Activated T-helper 1 cell treated with anti-CD3 and anti-CD28 coated beads, Interleukin-12 subunit alpha, Interleukin-12 subunit beta, Interleukin-2, Interleukin-4 antibody, amounts not matched to agents 30 ng/mL and 10 ng/mL and 1 ng/mL, durations not matched to agents 14 hours and 24 hours and 36 hours (primary cell): ENCODE measurements around the gene LRRN4CL. TPM values are rescaled to one million over a fixed set of nuclear protein-coding genes. Genes with fewer than 3 reads are reported as not detected.
"Not testable (repeated sequence)": the region's sequence is repeated elsewhere in the genome, so short reads cannot be mapped to it uniquely, and the experiment has no call there.

Experiments used
- DNase-seq: peaks from one replicate; pipeline ENCODE4 v3.0.0; 2021; ENCODE audit warnings: low spot score
- H3K27ac Mint-ChIP-seq: one replicate; pipeline ENCODE4 v1.8.0; 2021; ENCODE audit warnings: mild to moderate bottlenecking, mixed read lengths
- H3K27me3 Mint-ChIP-seq: one replicate; pipeline ENCODE4 v1.8.0; 2022; ENCODE audit warnings: mild to moderate bottlenecking, moderate library complexity, mixed read lengths; ENCODE audit not compliant: insufficient read depth
- H3K36me3 Mint-ChIP-seq: one replicate; pipeline ENCODE4 v1.8.0; 2021; ENCODE audit warnings: low read depth, mixed read lengths
- H3K4me1 Mint-ChIP-seq: one replicate; pipeline ENCODE4 v1.8.0; 2021; ENCODE audit warnings: low read depth, mixed read lengths
- H3K4me3 Mint-ChIP-seq: one replicate; pipeline ENCODE4 v1.8.0; 2021; ENCODE audit warnings: mild to moderate bottlenecking, moderate library complexity, mixed read lengths
- H3K9me3 Mint-ChIP-seq: one replicate; pipeline ENCODE4 v1.8.0; 2021; ENCODE audit warnings: mixed read lengths
- intact Hi-C: fragments of 100-400 bp; cut with micrococcal nuclease; formaldehyde crosslinking; loops from one replicate; pipeline ENCODE4 v1.15.1; 2024
- total RNA-seq: library from RNA; stranded (reverse); gene quantifications from 2 replicates; pipeline ENCODE4 v1.2.3, GENCODE V29; 2022

LRRN4CL gene
- 0.17 and 0.26 TPM in 2 replicates for total RNA-seq

DNA sequence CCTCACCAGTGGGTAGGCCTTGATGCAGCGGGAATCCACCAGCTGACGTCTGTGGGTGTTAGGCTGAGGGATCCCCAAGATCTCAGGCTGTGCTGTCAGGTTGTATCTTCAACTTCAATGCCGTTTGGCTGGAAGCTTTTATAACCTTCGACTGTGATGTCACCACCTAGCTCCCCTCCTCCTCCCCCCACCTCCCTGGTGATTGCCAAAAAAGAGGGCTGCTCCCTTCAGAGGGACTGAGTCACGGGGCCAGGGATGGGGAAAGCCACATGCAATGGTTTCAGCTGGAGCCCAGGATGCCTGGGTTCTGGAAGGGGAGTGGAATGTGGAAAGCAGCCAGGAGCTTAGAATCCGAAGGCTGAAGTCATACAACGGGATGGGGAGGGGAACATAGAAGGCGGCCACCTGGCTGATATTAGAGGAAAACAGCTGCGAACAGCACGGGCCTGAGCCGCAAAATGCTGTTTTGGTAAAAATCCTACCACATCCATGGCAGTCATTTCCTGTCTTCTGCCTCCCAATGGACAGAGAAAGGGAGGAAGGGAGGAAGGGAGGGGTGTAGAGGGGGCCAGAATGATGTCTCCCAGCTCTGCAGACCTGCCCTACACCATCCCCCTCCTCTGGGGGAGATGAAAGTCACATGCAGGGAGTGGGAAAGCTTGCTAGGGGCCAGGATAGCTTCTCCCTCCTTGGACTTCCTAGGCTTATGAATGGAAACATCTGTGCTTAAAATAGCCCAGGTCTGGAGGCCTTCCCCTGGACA is at the start of gene LRRN4CL:
LRRN4CL (minus strand) TSS at position 110 of the 763 bp plus-strand sequence. CDS start 1,022 bp downstream, outside the sequence.
- DNase-seq = no peak
- Mint-ChIP-seq H3K4me3 (no peak within 1 kb of the TSS), H3K36me3 (peaks cover 17% of the 10 kb centered on the region), H3K4me1 (peaks cover 2% of the 10 kb centered on the region), H3K9me3 (no peaks in the 10 kb centered on the region), H3K27me3 (peaks cover 6% of the 10 kb centered on the region), H3K27ac (no peak within 1 kb of the TSS)
- intact Hi-C loops = no loop called here

DNA sequence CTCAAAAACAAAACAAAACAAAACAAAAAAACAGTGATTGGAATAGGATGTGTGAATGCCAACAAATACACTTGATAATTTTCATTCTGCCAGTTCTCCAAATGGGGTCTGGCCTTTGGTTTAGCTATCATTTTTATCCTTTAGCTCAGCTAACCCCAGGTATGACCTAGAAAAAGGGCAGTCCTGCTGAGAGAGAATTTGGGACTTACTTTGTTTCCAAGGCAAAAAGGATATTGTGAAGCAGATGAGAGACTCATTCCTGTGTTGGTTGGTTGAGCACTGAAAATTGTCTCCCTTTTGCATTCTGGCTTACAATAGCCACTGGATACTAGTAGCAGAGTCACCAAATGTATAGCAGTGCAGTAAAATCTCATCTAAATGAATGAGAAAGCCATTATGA is 47.9 kb upstream of the LRRN4CL start:
- H3K36me3 Mint-ChIP-seq = peaks cover 22% of the 10 kb centered on the region
- no peaks in the 10 kb centered on the region for H3K27me3 Mint-ChIP-seq
- no peaks in the 10 kb centered on the region for H3K9me3 Mint-ChIP-seq
- H3K27ac Mint-ChIP-seq = no peak overlapping the region
- H3K4me1 Mint-ChIP-seq = peaks cover 7% of the 10 kb centered on the region
- no peak for DNase-seq
- no peak overlapping the region for H3K4me3 Mint-ChIP-seq
- intact Hi-C loops = no loop called here

DNA sequence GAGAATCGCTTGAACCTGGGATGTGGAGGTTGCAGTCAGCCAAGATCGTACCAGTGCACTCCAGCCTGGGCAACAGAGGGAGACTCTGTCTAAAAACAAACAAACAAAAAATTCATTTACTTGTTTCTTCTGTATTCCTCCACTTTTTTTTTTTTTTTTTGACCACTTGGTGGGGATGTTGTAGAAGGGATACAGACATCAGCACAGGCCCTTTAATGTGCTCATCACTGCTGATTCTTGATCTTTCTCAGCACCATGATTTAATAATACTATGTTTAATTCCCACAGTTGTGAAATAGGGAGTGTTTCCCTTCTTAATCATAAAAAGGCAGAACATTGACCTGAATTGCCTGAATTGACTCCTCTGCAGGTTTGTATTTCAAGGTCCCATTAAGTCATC is 43.5 kb upstream of the LRRN4CL start:
- H3K27me3 Mint-ChIP-seq = no peaks in the 10 kb centered on the region
- no peak overlapping the region for H3K4me3 Mint-ChIP-seq
- H3K4me1 Mint-ChIP-seq = peaks cover 15% of the 10 kb centered on the region
- H3K36me3 Mint-ChIP-seq = peaks cover 17% of the 10 kb centered on the region
- intact Hi-C loops = loop anchor here (1.0 kb wide), 1 partner anchor 20 kb away; no protein-coding TSS in a partner anchor
- no peaks in the 10 kb centered on the region for H3K9me3 Mint-ChIP-seq
- DNase-seq = no peak
- peak overlapping the region; percentile 40 for H3K27ac Mint-ChIP-seq

- H3K4me1 Mint-ChIP-seq = peaks cover 23% of the 10 kb centered on the region
- H3K27me3 Mint-ChIP-seq, H3K9me3 Mint-ChIP-seq, intact Hi-C loops, H3K27ac Mint-ChIP-seq, DNase-seq: not testable (repeated sequence)
- H3K36me3 Mint-ChIP-seq = peaks cover 25% of the 10 kb centered on the region
- H3K4me3 Mint-ChIP-seq = peak overlapping the region; percentile 91
Measured at GRCh38 chr11:62730076-62730475, 40.7 kb upstream of the LRRN4CL start.

DNA sequence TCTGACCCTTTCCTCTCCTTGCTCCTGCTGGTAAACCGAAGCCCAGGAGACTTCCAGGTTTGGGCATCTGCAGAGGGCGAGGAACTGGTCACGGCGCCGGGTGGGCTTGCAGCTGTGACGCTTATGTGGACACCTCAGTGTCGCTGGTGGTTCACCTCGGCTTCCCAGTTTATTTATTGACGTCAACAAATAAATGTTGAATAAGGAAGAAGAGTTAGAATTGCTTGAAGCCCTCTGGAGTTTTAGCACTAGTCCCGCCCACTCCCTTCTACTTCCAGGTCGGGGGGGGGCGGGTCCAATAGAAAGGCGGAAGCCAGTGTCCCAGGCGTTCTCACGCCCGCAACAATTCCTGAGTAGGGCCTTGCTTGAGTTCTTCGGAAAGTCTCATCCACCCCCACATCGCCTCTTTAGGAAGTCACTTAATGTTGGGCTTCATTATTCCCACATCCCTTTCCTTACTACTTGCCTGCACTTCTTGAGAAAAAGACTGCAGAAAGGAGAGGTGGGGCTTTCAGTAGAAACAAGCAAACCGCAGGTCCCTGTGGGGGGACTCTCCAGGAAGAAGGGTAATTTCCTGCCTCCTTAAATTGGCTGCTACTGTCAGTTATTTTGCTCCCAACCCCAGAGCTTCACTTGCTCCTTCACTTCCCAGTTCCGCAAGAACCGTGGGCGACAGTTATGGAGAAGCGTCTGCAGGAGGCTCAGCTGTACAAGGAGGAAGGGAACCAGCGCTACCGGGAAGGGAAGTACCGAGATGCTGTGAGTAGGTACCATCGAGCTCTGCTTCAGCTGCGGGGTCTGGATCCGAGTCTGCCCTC is 39.0 kb upstream of the LRRN4CL start, which contains the start of gene TTC9C:
TTC9C (plus strand) TSS at position 316 of the 818 bp plus-strand sequence; CDS start at position 679, 363 bp downstream.
- peaks cover 37% of the 10 kb centered on the region for H3K36me3 Mint-ChIP-seq
- H3K27me3 Mint-ChIP-seq = no peaks in the 10 kb centered on the region
- DNase-seq = peak; percentile 77
- H3K27ac Mint-ChIP-seq = peak within 1 kb of the TSS; percentile 99
- peak within 1 kb of the TSS; percentile 91 for H3K4me3 Mint-ChIP-seq
- intact Hi-C loops = loop anchor here (1.0 to 2.0 kb wide), 6 partner anchors 25 to 152 kb away; partner anchors contain the start of genes POLR2G, SLC3A2, STX5 and TAF6L
- peaks cover 39% of the 10 kb centered on the region for H3K4me1 Mint-ChIP-seq
- H3K9me3 Mint-ChIP-seq = no peaks in the 10 kb centered on the region

DNA sequence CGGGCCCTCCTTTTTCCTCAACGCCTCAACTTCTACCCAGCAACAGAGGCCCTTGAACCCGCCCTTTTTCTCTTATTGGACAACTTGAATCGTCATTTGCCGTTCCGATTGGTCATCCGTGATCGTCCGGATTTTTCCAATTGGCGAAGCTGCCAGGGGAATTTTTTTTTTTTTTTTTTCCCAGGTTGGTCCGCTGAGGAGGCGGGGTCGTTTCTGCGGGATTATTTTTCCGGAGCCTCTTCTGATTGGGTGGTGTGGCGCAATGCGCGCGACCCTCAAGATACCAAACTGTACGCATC is 38.5 kb upstream of the LRRN4CL start:
- H3K36me3 Mint-ChIP-seq = peaks cover 37% of the 10 kb centered on the region
- intact Hi-C loops = loop anchor here (1.0 to 2.0 kb wide), 16 partner anchors 19 to 153 kb away; partner anchors contain the start of genes C11orf98, CSKMT, GANAB and MTA2

DNA sequence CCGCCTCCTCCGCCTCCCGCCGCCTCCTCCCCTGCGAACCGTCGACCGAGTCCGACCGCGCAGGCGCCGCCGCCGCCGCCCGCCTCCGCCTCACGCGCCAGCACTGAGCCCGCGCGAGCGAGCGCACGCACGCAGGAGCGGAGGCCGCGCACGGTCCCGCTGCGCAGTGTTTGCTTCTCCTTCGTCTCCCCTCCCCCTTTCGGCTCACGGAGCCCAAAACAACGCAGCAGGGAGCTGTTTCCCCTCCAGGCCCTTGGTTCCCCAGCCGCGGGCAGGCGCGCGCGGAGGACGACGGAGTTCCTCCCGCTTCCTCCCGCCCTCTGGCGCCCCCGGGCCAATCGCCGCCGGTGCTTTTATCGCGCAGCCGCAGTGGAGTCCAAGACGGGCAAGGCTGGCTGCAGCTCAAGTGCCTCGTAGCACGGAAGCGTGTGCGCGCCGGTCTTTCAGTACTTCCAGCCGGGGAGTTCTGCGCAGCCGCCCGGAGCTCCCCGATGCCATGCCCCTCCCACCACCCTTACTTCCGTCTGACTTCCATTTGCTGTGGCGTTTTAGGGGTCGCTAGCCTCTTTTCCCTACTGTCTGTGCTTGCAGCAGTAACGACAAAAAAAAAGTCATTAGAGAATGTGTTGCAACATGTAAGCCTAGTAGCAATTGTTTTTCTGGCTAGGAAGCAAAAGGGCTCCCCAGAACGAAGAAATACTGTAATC is 38.0 kb upstream of the LRRN4CL start, which contains the start of gene HNRNPUL2:
HNRNPUL2 (minus strand) TSS at position 293 of the 707 bp plus-strand sequence. CDS start 301 bp downstream, outside the sequence.
- Mint-ChIP-seq H3K4me1 (peaks cover 43% of the 10 kb centered on the region), H3K27ac (peak within 1 kb of the TSS; percentile 99), H3K9me3 (no peaks in the 10 kb centered on the region), H3K36me3 (peaks cover 41% of the 10 kb centered on the region), H3K27me3 (no peaks in the 10 kb centered on the region), H3K4me3 (peak within 1 kb of the TSS; percentile 91)
- DNase-seq = peak; percentile 99
- intact Hi-C loops = loop anchor here (1.0 kb wide), 10 partner anchors 18 to 136 kb away; partner anchors contain the start of genes C11orf98, CSKMT, GANAB and MTA2

More for the DNA sequence above, 38.5 kb upstream of the LRRN4CL start:
- Mint-ChIP-seq H3K27ac (peak overlapping the region; percentile 99), H3K9me3 (no peaks in the 10 kb centered on the region), H3K4me1 (peaks cover 39% of the 10 kb centered on the region), H3K27me3 (no peaks in the 10 kb centered on the region), H3K4me3 (peak overlapping the region; percentile 91)
- DNase-seq = peak; percentile 86

GRCh38 chr11:62726915-62727164 is 37.5 kb upstream of the LRRN4CL start:
- no peaks in the 10 kb centered on the region for H3K27me3 Mint-ChIP-seq
- H3K4me1 Mint-ChIP-seq = peaks cover 48% of the 10 kb centered on the region
- no peaks in the 10 kb centered on the region for H3K9me3 Mint-ChIP-seq
- H3K36me3 Mint-ChIP-seq = peaks cover 46% of the 10 kb centered on the region
- DNase-seq = no peak
- peak overlapping the region; percentile 91 for H3K4me3 Mint-ChIP-seq
- H3K27ac Mint-ChIP-seq = peak overlapping the region; percentile 99
- intact Hi-C loops = loop anchor here (1.0 kb wide), 10 partner anchors 18 to 136 kb away; partner anchors contain the start of genes C11orf98, CSKMT, GANAB and MTA2

DNA sequence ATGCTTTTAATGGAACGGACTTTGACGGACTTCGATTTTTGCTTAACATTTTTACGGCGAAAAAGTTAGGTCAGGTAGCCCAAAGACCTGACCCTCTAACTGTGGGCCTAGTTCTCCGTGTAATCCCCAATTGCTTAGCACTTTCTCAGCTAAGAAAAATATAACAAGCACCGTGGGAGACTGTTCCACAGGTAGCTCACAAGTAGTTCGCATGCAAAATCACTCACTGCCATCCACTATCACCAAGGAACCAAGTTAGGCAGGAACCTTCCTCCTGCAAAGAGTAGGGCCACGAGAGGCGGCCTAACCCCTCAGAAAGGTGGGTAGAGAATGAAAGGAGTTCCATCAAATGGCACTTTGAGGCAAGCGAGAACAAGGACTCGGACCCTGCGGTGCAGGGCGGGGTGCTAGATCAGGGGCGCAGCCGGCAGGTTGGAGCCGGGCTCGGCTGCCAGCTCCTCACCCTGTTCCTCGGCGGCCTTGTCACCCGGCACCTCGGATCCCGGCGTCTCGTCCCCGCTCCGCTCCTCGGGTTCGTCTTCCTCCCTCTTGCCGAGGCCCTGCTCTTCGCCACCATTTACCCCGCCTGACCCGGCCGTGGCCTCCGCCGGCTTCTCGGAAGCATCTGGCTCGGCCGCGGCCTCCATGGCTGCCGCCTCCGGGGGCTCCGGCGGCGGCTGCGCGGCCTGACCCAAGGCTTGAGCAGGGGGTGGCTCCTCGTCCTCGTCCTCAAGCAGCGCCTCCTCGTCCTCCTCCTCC is 37.0 kb upstream of the LRRN4CL start:
- Mint-ChIP-seq H3K27me3 (no peaks in the 10 kb centered on the region), H3K36me3 (peaks cover 51% of the 10 kb centered on the region)

GRCh38 chr11:62725646-62726045 is 36.3 kb upstream of the LRRN4CL start:
- Mint-ChIP-seq H3K4me1 (peaks cover 59% of the 10 kb centered on the region), H3K9me3 (no peaks in the 10 kb centered on the region), H3K27me3 (no peaks in the 10 kb centered on the region), H3K36me3 (peaks cover 55% of the 10 kb centered on the region), H3K27ac (peak overlapping the region; percentile 80), H3K4me3 (peak overlapping the region; percentile 91)
- no peak for DNase-seq
- intact Hi-C loops = loop anchor here (1.0 kb wide), 1 partner anchor 85 kb away; no protein-coding TSS in a partner anchor

More for the DNA sequence above, 37.0 kb upstream of the LRRN4CL start:
- Mint-ChIP-seq H3K4me1 (peaks cover 53% of the 10 kb centered on the region), H3K27ac (peak overlapping the region; percentile 80), H3K4me3 (peak overlapping the region; percentile 91), H3K9me3 (no peaks in the 10 kb centered on the region)
- DNase-seq = no peak
- intact Hi-C loops = no loop called here

GRCh38 chr11:62724171-62724570 is 34.8 kb upstream of the LRRN4CL start:
- Mint-ChIP-seq H3K27me3 (no peaks in the 10 kb centered on the region), H3K4me3 (peak overlapping the region; percentile 91), H3K9me3 (no peaks in the 10 kb centered on the region), H3K36me3 (peaks cover 68% of the 10 kb centered on the region), H3K4me1 (peaks cover 61% of the 10 kb centered on the region), H3K27ac (peak overlapping the region; percentile 25)
- DNase-seq = no peak
- intact Hi-C loops = loop anchor here (1.0 kb wide), 1 partner anchor 11 kb away; no protein-coding TSS in a partner anchor

GRCh38 chr11:62721994-62722393 is 32.7 kb upstream of the LRRN4CL start:
- intact Hi-C loops = no loop called here
- no peaks in the 10 kb centered on the region for H3K9me3 Mint-ChIP-seq
- DNase-seq = no peak
- no peak overlapping the region for H3K4me3 Mint-ChIP-seq
- peaks cover 75% of the 10 kb centered on the region for H3K36me3 Mint-ChIP-seq
- peak overlapping the region; percentile 31 for H3K27ac Mint-ChIP-seq
- no peaks in the 10 kb centered on the region for H3K27me3 Mint-ChIP-seq
- H3K4me1 Mint-ChIP-seq = peaks cover 73% of the 10 kb centered on the region
